GM23338 (cell line): ENCODE data around the gene CRNKL1. TPM values are rescaled to one million over a fixed set of nuclear protein-coding genes. Genes with fewer than 3 reads are reported as not detected.

Experiments
- ATAC-seq: fragments of 200-7000 bp; cut with Tn5 transposase; 3 replicates; pipeline ENCODE4 v1.9.1; 2020
- DNase-seq: peaks from one replicate; pipeline ENCODE4 v3.0.0-alpha.2; 2015; ENCODE audit warnings: low spot score
- H2AFZ ChIP-seq: fragments of 200-600 bp; sonication (generic); 2 replicates; pipeline ENCODE4 v1.8.0; 2016; ENCODE audit warnings: antibody characterized with exemption, mild to moderate bottlenecking, moderate library complexity
- H3F3A ChIP-seq: fragments of 200-600 bp; sonication (generic); replicated peaks from 2 replicates; pipeline ENCODE4 v1.8.0; 2017; ENCODE audit warnings: antibody characterized with exemption, mixed run types, low read depth
- H3K27ac ChIP-seq: fragments of 200-600 bp; sonication (generic); 2 replicates; pipeline ENCODE4 v1.6.1; 2016; ENCODE audit warnings: low read depth
- H3K27me3 ChIP-seq: fragments of 200-600 bp; sonication (generic); 2 replicates; pipeline ENCODE4 v1.8.0; 2016; ENCODE audit warnings: mild to moderate bottlenecking, mixed run types, moderate library complexity; ENCODE audit not compliant: insufficient read depth
- H3K36me3 ChIP-seq: fragments of 200-600 bp; sonication (generic); 2 replicates; pipeline ENCODE4 v1.8.0; 2016; ENCODE audit warnings: mild to moderate bottlenecking; ENCODE audit not compliant: insufficient read depth
- H3K4me1 ChIP-seq: fragments of 200-600 bp; sonication (generic); 2 replicates; pipeline ENCODE4 v1.8.0; 2016; ENCODE audit warnings: mild to moderate bottlenecking, moderate library complexity; ENCODE audit not compliant: insufficient read depth
- H3K4me2 ChIP-seq: fragments of 200-600 bp; sonication (generic); 2 replicates; pipeline ENCODE4 v1.7.1; 2017; ENCODE audit warnings: mixed run types
- H3K4me3 ChIP-seq: fragments of 200-600 bp; sonication (generic); 2 replicates; pipeline ENCODE4 v1.6.1; 2016; ENCODE audit warnings: mixed run types
- H3K79me2 ChIP-seq: fragments of 200-600 bp; sonication (generic); replicated peaks from 2 replicates; pipeline ENCODE4 v1.8.0; 2017; ENCODE audit warnings: mild to moderate bottlenecking; ENCODE audit not compliant: insufficient read depth
- H3K9me2 ChIP-seq: fragments of 200-600 bp; sonication (generic); 2 replicates; pipeline ENCODE4 v1.8.0; 2017; ENCODE audit not compliant: insufficient read depth
- H4K20me1 ChIP-seq: fragments of 200-600 bp; sonication (generic); replicated peaks from 2 replicates; pipeline ENCODE4 v1.8.0; 2017; ENCODE audit warnings: mild to moderate bottlenecking; ENCODE audit not compliant: insufficient read depth
- H3K27ac Mint-ChIP-seq: 2 replicates; pipeline ENCODE4 v1.8.0; 2020; ENCODE audit warnings: inconsistent platforms, mild to moderate bottlenecking, moderate library complexity, mixed read lengths
- H3K27me3 Mint-ChIP-seq: 3 replicates; pipeline ENCODE4 v1.8.0; 2022; ENCODE audit warnings: low read depth, mild to moderate bottlenecking, moderate library complexity, mixed read lengths, inconsistent platforms; ENCODE audit not compliant: insufficient read depth, poor library complexity
- H3K36me3 Mint-ChIP-seq: 3 replicates; pipeline ENCODE4 v1.8.0; 2021; ENCODE audit warnings: low read depth, mild to moderate bottlenecking, inconsistent platforms, moderate library complexity, mixed read lengths
- H3K4me1 Mint-ChIP-seq: 3 replicates; pipeline ENCODE4 v1.8.0; 2020; ENCODE audit warnings: mild to moderate bottlenecking, inconsistent platforms, mixed read lengths
- H3K4me3 Mint-ChIP-seq: 3 replicates; pipeline ENCODE4 v1.8.0; 2021; ENCODE audit warnings: moderate library complexity, mild to moderate bottlenecking, inconsistent platforms, mixed read lengths
- H3K9me3 Mint-ChIP-seq: 3 replicates; pipeline ENCODE4 v1.8.0; 2020; ENCODE audit warnings: moderate library complexity, mild to moderate bottlenecking, inconsistent platforms, mixed read lengths
- CREB1 ChIP-seq: fragments of 250-450 bp; sonication (Bioruptor Pico); IDR thresholded peaks from 2 replicates; pipeline ENCODE4 v1.5.0; 2020; ENCODE audit warnings: low read depth, mild to moderate bottlenecking, moderate library complexity
- CTCF ChIP-seq, 2 experiments: fragments of 200-600 bp in 1 of 2; sonication (generic) in 1 of 2; conservative IDR thresholded peaks; 2 replicates each; pipeline versions ENCODE4 v1.5.1 to v1.6.1; 2016 to 2017; ENCODE audit warnings: antibody characterized with exemption in 2 of 2, low read depth in 2 of 2, mild to moderate bottlenecking in 2 of 2, moderate library complexity in 1 of 2
- ETS1 ChIP-seq: IDR thresholded peaks from 2 replicates; pipeline ENCODE4 v1.6.1; 2016; ENCODE audit warnings: antibody characterized with exemption
- EZH2 ChIP-seq: fragments of 200-600 bp; sonication (generic); IDR thresholded peaks from one replicate; pipeline ENCODE4 v1.8.0; 2017; ENCODE audit warnings: antibody characterized with exemption, mild to moderate bottlenecking, low read depth; ENCODE audit not compliant: unreplicated experiment
- EZH2phosphoT487 ChIP-seq: fragments of 200-600 bp; sonication (generic); IDR thresholded peaks from one replicate; pipeline ENCODE4 v1.8.1; 2018; ENCODE audit warnings: antibody characterized with exemption; ENCODE audit not compliant: unreplicated experiment
- JUNB ChIP-seq: IDR thresholded peaks from one replicate; pipeline ENCODE4 v1.6.1; 2016; ENCODE audit warnings: antibody characterized with exemption; ENCODE audit not compliant: unreplicated experiment
- NANOG ChIP-seq: IDR thresholded peaks from 2 replicates; pipeline ENCODE4 v1.6.1; 2016; ENCODE audit warnings: antibody characterized with exemption, borderline replicate concordance
- POLR2AphosphoS5 ChIP-seq: IDR thresholded peaks from 2 replicates; pipeline ENCODE4 v1.6.1; 2016; ENCODE audit warnings: antibody characterized with exemption, low read depth
- ZNF331 ChIP-seq: fragments of 250-450 bp; sonication (Bioruptor Pico); IDR thresholded peaks from 2 replicates; pipeline ENCODE4 v1.5.0; 2020; ENCODE audit warnings: low read depth, mild to moderate bottlenecking, moderate library complexity
- polyA plus RNA-seq: library from polyadenylated mRNA; unstranded; fragments of >200 nt; fragmentation: Nextera tagmentation; extraction: Ambion mirVana; gene quantifications from 2 replicates; pipeline ENCODE4 v1.2.1, GENCODE V29; 2016
- total RNA-seq: library from RNA; depleted of rRNA; stranded (reverse); fragments of >200 nt; shearing (Covaris generic); gene quantifications from 2 replicates; pipeline ENCODE4 v1.2.3, GENCODE V29; 2014
- TF ChIP-seq, protein P1 (sequence below): IDR thresholded peaks from one replicate; pipeline ENCODE4 v1.6.1; 2018; ENCODE audit warnings: antibody characterized with exemption; ENCODE audit not compliant: unreplicated experiment

Gene CRNKL1
- total and polyA plus RNA-seq, 2 experiments from 2014 or later = 24.2 to 27.2 TPM

- DNase-seq (no peak), ATAC-seq (no peak)
- peaks cover 11% of the 10 kb centered on the region for H3K27me3 Mint-ChIP-seq
- H3F3A ChIP-seq = no peaks in the 10 kb centered on the region
- no peak for TF ChIP-seq CTCF (conservative IDR thresholded peaks at IDR 0.05; ENCODE audit: low read depth in 2 of 2)
- TF ChIP-seq EZH2phosphoT487 = no peak
- TF ChIP-seq ETS1 = no peak
- TF ChIP-seq CREB1 = no peak
- no peak overlapping the region for H3K4me3 ChIP-seq
- no peak overlapping the region for H2AFZ ChIP-seq
- no peak overlapping the region for H3K4me3 Mint-ChIP-seq
- no peaks in the 10 kb centered on the region for H3K27me3 ChIP-seq
- peaks cover 5% of the 10 kb centered on the region; the same call in 2 of the 3 replicates for H3K36me3 Mint-ChIP-seq
- no peak overlapping the region for H3K27ac ChIP-seq
- H3K9me3 Mint-ChIP-seq = no peaks in the 10 kb centered on the region
- H3K27ac Mint-ChIP-seq = no peak overlapping the region
- peaks cover 22% of the 10 kb centered on the region for H3K4me1 Mint-ChIP-seq
- H3K36me3 ChIP-seq = no peaks in the 10 kb centered on the region
- peaks cover 81% of the 10 kb centered on the region for H3K79me2 ChIP-seq
- peaks cover 11% of the 10 kb centered on the region for H4K20me1 ChIP-seq
- no peak overlapping the region for H3K4me2 ChIP-seq
- peaks cover 5% of the 10 kb centered on the region for H3K4me1 ChIP-seq
- H3K9me2 ChIP-seq = no peaks in the 10 kb centered on the region
These were observed 31.4 kb downstream of the CRNKL1 start for GRCh38 chr20:20020908-20021307.

DNA sequence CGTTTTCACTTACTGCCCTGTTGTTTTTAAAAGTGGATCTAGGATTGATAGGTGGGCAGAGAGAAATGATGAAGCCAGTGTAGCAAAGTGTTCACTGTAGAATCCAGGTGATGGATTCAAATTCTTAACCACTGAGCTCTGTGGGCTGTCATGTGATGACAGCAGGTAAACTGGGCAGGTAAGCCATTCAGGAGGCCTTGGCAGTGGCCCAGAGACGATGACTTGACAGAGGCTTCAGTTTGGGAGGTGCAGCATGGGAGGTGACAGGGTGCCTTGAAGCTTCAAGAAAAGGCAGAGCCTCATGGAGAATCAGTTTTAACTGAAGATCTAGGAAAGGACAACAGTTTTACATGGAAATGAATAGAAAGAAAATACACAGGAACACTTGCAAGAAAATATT lies 33.1 kb downstream of the CRNKL1 start:
- no peak overlapping the region for H3K4me2 ChIP-seq
- no peaks in the 10 kb centered on the region for H3K36me3 ChIP-seq
- H3K4me3 Mint-ChIP-seq = peak overlapping the region; percentile 90; the same call in 1 of the 3 replicates
- no peak overlapping the region for H2AFZ ChIP-seq
- H3K4me1 Mint-ChIP-seq = peaks cover 22% of the 10 kb centered on the region
- H3K79me2 ChIP-seq = peaks cover 63% of the 10 kb centered on the region
- no peak overlapping the region for H3K27ac Mint-ChIP-seq
- DNase-seq (no peak), ATAC-seq (no peak)
- peaks cover 5% of the 10 kb centered on the region for H3K4me1 ChIP-seq
- H3F3A ChIP-seq = no peaks in the 10 kb centered on the region
- H3K36me3 Mint-ChIP-seq = peaks cover 5% of the 10 kb centered on the region; the same call in 2 of the 3 replicates
- H3K27ac ChIP-seq = no peak overlapping the region
- no peak overlapping the region for H3K4me3 ChIP-seq
- H3K9me2 ChIP-seq = no peaks in the 10 kb centered on the region
- H3K27me3 ChIP-seq = no peaks in the 10 kb centered on the region
- H4K20me1 ChIP-seq = peaks cover 11% of the 10 kb centered on the region
- H3K9me3 Mint-ChIP-seq = no peaks in the 10 kb centered on the region
- H3K27me3 Mint-ChIP-seq = peaks cover 12% of the 10 kb centered on the region
- TF ChIP-seq, protein P1, sequence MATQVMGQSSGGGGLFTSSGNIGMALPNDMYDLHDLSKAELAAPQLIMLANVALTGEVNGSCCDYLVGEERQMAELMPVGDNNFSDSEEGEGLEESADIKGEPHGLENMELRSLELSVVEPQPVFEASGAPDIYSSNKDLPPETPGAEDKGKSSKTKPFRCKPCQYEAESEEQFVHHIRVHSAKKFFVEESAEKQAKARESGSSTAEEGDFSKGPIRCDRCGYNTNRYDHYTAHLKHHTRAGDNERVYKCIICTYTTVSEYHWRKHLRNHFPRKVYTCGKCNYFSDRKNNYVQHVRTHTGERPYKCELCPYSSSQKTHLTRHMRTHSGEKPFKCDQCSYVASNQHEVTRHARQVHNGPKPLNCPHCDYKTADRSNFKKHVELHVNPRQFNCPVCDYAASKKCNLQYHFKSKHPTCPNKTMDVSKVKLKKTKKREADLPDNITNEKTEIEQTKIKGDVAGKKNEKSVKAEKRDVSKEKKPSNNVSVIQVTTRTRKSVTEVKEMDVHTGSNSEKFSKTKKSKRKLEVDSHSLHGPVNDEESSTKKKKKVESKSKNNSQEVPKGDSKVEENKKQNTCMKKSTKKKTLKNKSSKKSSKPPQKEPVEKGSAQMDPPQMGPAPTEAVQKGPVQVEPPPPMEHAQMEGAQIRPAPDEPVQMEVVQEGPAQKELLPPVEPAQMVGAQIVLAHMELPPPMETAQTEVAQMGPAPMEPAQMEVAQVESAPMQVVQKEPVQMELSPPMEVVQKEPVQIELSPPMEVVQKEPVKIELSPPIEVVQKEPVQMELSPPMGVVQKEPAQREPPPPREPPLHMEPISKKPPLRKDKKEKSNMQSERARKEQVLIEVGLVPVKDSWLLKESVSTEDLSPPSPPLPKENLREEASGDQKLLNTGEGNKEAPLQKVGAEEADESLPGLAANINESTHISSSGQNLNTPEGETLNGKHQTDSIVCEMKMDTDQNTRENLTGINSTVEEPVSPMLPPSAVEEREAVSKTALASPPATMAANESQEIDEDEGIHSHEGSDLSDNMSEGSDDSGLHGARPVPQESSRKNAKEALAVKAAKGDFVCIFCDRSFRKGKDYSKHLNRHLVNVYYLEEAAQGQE = no peak
- no peak for TF ChIP-seq ETS1
- no peak for TF ChIP-seq EZH2
- no peak for TF ChIP-seq EZH2phosphoT487
- TF ChIP-seq CTCF (conservative IDR thresholded peaks at IDR 0.05; ENCODE audit: low read depth in 2 of 2) = no peak
- TF ChIP-seq ZNF331 (CRISPR knock-in tag) = no peak
- TF ChIP-seq NANOG = no peak
- no peak for TF ChIP-seq POLR2AphosphoS5
- no peak for TF ChIP-seq JUNB
